IMR-90 (cell line): ENCODE measurements around the gene AP3B1.

ENCODE experiments used
- BHLHE40 ChIP-seq: fragments of 150-350 bp; IDR thresholded peaks from 2 replicates; pipeline ENCODE4 v1.6.1; 2016; ENCODE audit warnings: mild to moderate bottlenecking, low read depth, low read length
- CEBPB ChIP-seq: IDR thresholded peaks from 2 replicates; pipeline ENCODE4 v1.6.1; 2012; ENCODE audit warnings: low read depth, low read length, improper control_type of control experiment
- CTCF ChIP-seq: conservative IDR thresholded peaks from 2 replicates; pipeline ENCODE4 v1.5.1; 2012; ENCODE audit warnings: mild to moderate bottlenecking, low read depth, low read length, improper control_type of control experiment
- FOS ChIP-seq: fragments of 150-350 bp; IDR thresholded peaks from 2 replicates; pipeline ENCODE4 v1.6.1; 2016; ENCODE audit warnings: low read depth, low read length
- MAFK ChIP-seq: IDR thresholded peaks from 2 replicates; pipeline ENCODE4 v1.6.1; 2012; ENCODE audit warnings: low read depth, low read length, improper control_type of control experiment
- MXI1 ChIP-seq: IDR thresholded peaks from 2 replicates; pipeline ENCODE4 v1.6.1; 2012; ENCODE audit warnings: low read depth, mild to moderate bottlenecking, low read length, moderate library complexity, borderline replicate concordance
- POLR2A ChIP-seq: IDR thresholded peaks from 2 replicates; pipeline ENCODE4 v1.6.1; 2012; ENCODE audit warnings: mild to moderate bottlenecking, low read depth, low read length
- RAD21 ChIP-seq: IDR thresholded peaks from 2 replicates; pipeline ENCODE4 v1.6.1; 2012; ENCODE audit warnings: low read length, improper control_type of control experiment
- RCOR1 ChIP-seq: IDR thresholded peaks from 2 replicates; pipeline ENCODE4 v1.6.1; 2012; ENCODE audit warnings: mild to moderate bottlenecking, low read length, improper control_type of control experiment; ENCODE audit not compliant: insufficient replicate concordance
- RFX5 ChIP-seq: IDR thresholded peaks from 2 replicates; pipeline ENCODE4 v1.8.0; 2012; ENCODE audit warnings: low read depth, mild to moderate bottlenecking, low read length, moderate library complexity
- TF ChIP-seq, protein P1 (sequence below): fragments of 150-350 bp; IDR thresholded peaks from 2 replicates; pipeline ENCODE4 v1.6.1; 2016; ENCODE audit warnings: low read depth, mild to moderate bottlenecking, low read length, moderate library complexity, borderline replicate concordance
- TF ChIP-seq, protein P2 (sequence below): fragments of 150-350 bp; IDR thresholded peaks from 2 replicates; pipeline ENCODE4 v1.6.1; 2017; ENCODE audit warnings: mild to moderate bottlenecking, antibody characterized with exemption, low read length, low read depth

DNA sequence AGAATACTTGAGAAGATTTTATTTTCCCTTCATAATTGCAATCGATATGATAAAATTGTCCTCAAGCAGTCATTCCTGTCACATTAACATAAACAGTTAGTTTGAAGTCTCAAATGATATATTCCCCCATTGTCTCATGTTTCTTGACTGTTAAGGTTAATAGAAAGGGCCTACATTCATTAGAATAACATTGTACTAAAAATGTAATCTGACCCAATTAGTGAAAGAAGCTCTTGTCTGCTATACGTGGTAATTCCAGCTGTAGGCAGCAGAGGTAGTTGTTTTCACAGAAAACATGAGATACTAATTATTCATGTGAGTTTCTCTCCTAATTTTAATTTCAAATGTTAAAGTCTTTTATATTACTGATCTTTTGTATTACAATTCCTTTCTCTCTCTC, 25.9 kb upstream of the AP3B1 start:
- peak; percentile 71 for TF ChIP-seq CTCF
- no peak for TF ChIP-seq MXI1
- TF ChIP-seq POLR2A: no peak
- peak; percentile 79 for TF ChIP-seq RAD21
- no peak for TF ChIP-seq RFX5
- TF ChIP-seq BHLHE40: no peak
- TF ChIP-seq RCOR1: no peak
- TF ChIP-seq, protein P1, sequence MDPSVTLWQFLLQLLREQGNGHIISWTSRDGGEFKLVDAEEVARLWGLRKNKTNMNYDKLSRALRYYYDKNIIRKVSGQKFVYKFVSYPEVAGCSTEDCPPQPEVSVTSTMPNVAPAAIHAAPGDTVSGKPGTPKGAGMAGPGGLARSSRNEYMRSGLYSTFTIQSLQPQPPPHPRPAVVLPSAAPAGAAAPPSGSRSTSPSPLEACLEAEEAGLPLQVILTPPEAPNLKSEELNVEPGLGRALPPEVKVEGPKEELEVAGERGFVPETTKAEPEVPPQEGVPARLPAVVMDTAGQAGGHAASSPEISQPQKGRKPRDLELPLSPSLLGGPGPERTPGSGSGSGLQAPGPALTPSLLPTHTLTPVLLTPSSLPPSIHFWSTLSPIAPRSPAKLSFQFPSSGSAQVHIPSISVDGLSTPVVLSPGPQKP: no peak
- no peak for TF ChIP-seq FOS
- no peak for TF ChIP-seq MAFK
- TF ChIP-seq, protein P2, sequence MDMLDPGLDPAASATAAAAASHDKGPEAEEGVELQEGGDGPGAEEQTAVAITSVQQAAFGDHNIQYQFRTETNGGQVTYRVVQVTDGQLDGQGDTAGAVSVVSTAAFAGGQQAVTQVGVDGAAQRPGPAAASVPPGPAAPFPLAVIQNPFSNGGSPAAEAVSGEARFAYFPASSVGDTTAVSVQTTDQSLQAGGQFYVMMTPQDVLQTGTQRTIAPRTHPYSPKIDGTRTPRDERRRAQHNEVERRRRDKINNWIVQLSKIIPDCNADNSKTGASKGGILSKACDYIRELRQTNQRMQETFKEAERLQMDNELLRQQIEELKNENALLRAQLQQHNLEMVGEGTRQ: no peak
- no peak for TF ChIP-seq CEBPB
